NT2/D1 (cell line): Measurements from ENCODE around the gene SMIM1.

Source experiments
- SUZ12 ChIP-seq: IDR thresholded peaks from 2 replicates; pipeline ENCODE4 v1.6.1; 2011; ENCODE audit not compliant: insufficient read length, insufficient read depth; ENCODE audit errors: extremely low read depth
- YY1 ChIP-seq: IDR thresholded peaks from 2 replicates; pipeline ENCODE4 v1.6.1; 2011; ENCODE audit not compliant: insufficient read length, insufficient read depth

GRCh38 chr1:3759164-3759563, 13.4 kb upstream of the SMIM1 start:
- TF ChIP-seq YY1: no peak
- TF ChIP-seq SUZ12: no peak
